GM12874 (cell line): Measurements from ENCODE around the gene PTH2R.
A peak's percentile ranks its signal among the peaks of the same experiment; 100 is the strongest.

ENCODE experiments used
- CTCF ChIP-seq: IDR thresholded peaks from 2 replicates; pipeline ENCODE4 v1.5.1; 2011; ENCODE audit warnings: low read depth, mild to moderate bottlenecking, control low read depth, low read length, moderate library complexity; ENCODE audit not compliant: insufficient read depth

The PTH2R gene

DNA sequence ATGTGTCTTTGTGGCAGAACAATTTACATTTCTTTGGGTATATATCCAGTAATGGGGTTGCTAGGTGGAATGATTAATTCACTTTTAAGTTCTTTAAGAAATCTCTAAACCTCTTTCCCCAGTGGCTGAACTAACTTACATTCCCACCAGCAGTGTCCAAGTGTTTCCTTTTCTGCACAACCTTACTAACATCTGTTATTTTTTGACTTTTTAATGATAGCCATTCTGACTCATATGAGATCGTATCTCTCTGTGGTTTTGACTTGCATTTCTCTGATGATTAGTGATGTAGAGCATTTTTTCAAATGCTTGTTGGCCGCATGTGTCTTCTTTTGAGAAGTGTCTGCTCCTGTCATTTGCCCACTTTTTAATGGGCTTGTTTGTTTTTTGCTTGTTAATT, 43.1 kb upstream of the PTH2R start:
- no peak for TF ChIP-seq CTCF

DNA sequence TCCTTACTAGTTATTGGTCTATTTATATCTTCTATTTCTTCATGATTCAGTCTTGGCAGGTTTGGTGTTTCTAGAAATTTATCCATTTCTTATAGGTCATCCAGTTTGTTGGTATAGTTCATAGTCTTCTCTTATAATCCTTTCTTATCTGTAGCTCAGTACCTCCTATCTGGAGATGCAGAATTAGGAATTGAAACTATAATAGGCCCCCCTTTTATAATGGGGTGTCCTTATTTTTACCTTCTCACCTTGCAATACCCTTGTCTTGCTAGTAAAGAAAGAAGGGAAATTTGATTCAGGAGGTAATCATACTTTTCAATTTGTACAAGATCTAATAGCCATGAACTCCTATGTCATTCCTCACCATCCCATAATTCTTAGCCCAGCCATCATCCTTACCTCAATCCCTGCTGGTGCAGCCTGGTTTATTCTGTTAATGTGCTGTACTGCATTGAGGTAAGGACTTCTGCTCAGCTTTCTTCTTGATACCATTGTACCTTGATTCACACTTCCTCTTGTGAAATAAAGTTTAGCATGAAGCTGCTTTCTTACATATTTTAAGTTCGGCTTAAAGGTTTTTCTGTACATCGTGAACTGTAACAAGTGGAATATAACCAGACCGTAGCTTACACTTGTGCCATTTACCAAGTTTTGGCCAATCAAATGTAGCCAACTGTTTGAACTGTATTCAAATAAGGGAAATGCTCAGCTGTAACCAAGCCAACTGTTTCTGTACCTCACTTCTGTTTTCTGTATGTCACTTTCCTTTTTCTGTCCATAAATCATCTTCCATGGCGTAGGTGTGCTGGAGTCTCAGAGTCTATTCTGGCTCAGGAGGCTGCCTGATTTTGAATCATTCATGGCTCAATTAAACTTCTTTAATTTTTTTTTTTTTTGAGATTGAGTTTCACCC, 40.1 kb upstream of the PTH2R start:
- TF ChIP-seq CTCF, result no peak

- no peak for TF ChIP-seq CTCF
Measured at GRCh38 chr2:208369091-208369490, 37.5 kb upstream of the PTH2R start.

GRCh38 chr2:208370881-208371633, 35.5 kb upstream of the PTH2R start:
- no peak for TF ChIP-seq CTCF

DNA sequence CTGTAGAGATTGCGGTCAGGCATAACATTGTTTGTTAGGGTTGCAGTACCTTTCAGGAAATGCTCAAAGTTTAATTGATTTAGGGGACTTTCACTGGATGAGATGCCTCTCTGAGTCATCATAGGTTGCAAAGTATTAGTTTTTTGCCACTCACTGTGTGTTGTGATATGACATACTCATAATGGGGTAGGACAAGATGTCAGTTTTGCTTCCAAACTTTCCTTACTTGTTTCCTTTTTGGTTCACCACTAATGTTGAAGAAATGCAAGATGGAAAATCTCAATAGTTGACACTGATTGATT, 35.0 kb upstream of the PTH2R start:
- no peak for TF ChIP-seq CTCF

- peak; percentile 80 for TF ChIP-seq CTCF
Measured at GRCh38 chr2:208373460-208374089, 33.0 kb upstream of the PTH2R start.

GRCh38 chr2:208375491-208376068, 31.0 kb upstream of the PTH2R start:
- TF ChIP-seq CTCF, result no peak
